Endothelial cell of umbilical vein (primary cell): ENCODE results near the gene DBNDD2.

Experiments used
- EZH2 ChIP-seq: IDR thresholded peaks from 2 replicates; pipeline ENCODE4 v1.6.1; 2012; ENCODE audit warnings: borderline replicate concordance, low read depth, mild to moderate bottlenecking, moderate library complexity, low read length, inconsistent platforms; ENCODE audit not compliant: severe bottlenecking
- POLR2AphosphoS5 ChIP-seq: IDR thresholded peaks from 2 replicates; pipeline ENCODE4 v1.6.1; 2012; ENCODE audit warnings: low read depth, mild to moderate bottlenecking, control low read depth, low read length, moderate library complexity; ENCODE audit not compliant: insufficient read depth

DNA sequence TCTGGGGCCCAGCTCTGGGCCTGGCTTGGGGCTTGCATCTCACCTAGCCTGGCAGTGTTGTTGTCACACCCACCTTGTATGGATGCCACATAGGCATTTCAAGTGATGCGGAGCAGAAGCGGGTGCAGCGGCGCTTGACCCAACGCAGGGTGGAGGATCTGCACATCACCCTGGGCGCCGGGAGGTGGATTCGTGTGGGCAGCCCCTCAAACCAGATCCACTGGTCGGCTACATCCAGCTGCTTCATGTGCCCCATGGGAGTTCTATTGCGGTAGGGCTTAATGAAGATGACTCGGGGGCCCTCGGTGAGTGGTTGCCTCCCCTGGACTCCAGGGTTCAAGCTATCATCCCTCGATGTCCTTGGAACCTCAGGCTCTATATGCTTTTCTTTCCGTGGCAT lies 33.1 kb upstream of the DBNDD2 start:
- TF ChIP-seq POLR2AphosphoS5 (no peak), EZH2 (no peak)
